Keratinocyte (primary cell): ENCODE results near the gene HMCN1. TPM values are rescaled to one million over a fixed set of nuclear protein-coding genes. Genes with fewer than 3 reads are reported as not detected.

Experiments used
- DNase-seq: peaks from one replicate; pipeline ENCODE4 v3.0.0-alpha.2; 2011; ENCODE audit warnings: low read depth, missing footprints, low spot score
- FAIRE-seq: peaks from 2 replicates; lab custom pipeline; 2011; peaks lifted over from hg19 to GRCh38; lab: Jason Lieb, UNC
- H2AFZ ChIP-seq: 2 replicates; pipeline ENCODE4 v1.6.0; 2012; ENCODE audit warnings: low read length, control low read depth, inconsistent platforms; ENCODE audit not compliant: control insufficient read depth
- H3K27ac ChIP-seq: 2 replicates; pipeline ENCODE4 v1.5.1; 2011; ENCODE audit warnings: low read length; ENCODE audit not compliant: control insufficient read depth, insufficient read depth
- H3K27me3 ChIP-seq: 3 replicates; pipeline ENCODE4 v1.6.0; 2011; ENCODE audit warnings: low read length; ENCODE audit not compliant: control insufficient read depth, insufficient read depth; ENCODE audit errors: extremely low read depth
- H3K36me3 ChIP-seq, 2 experiments: 2 replicates in 1 of 2; 3 replicates in 1 of 2; pipeline ENCODE4 v1.5.1; 2011; ENCODE audit warnings: low read length in 2 of 2, mild to moderate bottlenecking in 1 of 2; ENCODE audit not compliant: control insufficient read depth in 2 of 2, insufficient read depth in 2 of 2; ENCODE audit errors: extremely low read depth in 1 of 2
- H3K4me1 ChIP-seq: 3 replicates; pipeline ENCODE4 v1.5.1; 2011; ENCODE audit warnings: low read length; ENCODE audit not compliant: control insufficient read depth, insufficient read depth; ENCODE audit errors: extremely low read depth
- H3K4me2 ChIP-seq: 3 replicates; pipeline ENCODE4 v1.6.0; 2011; ENCODE audit warnings: low read depth, low read length; ENCODE audit not compliant: control insufficient read depth, insufficient read depth; ENCODE audit errors: extremely low read depth
- H3K4me3 ChIP-seq, 3 experiments: fragments of 200-600 bp in 1 of 3; sonication (generic) in 1 of 3; 2 replicates in 2 of 3; 3 replicates in 1 of 3; pipeline ENCODE4 v1.5.1; 2011 to 2016; ENCODE audit warnings: low read length in 3 of 3, mild to moderate bottlenecking in 3 of 3, control low read depth in 2 of 3, inconsistent platforms in 1 of 3, low read depth in 1 of 3, mixed read lengths in 1 of 3, mixed run types in 1 of 3, moderate library complexity in 1 of 3; ENCODE audit not compliant: control insufficient read depth in 2 of 3, insufficient read depth in 2 of 3; ENCODE audit errors: extremely low read depth in 1 of 3
- H3K79me2 ChIP-seq: 2 replicates; pipeline ENCODE4 v1.6.0; 2012; ENCODE audit warnings: low read length; ENCODE audit not compliant: control insufficient read depth, insufficient read depth
- H3K9ac ChIP-seq: 3 replicates; pipeline ENCODE4 v1.6.0; 2011; ENCODE audit warnings: low read length; ENCODE audit not compliant: control insufficient read depth, insufficient read depth; ENCODE audit errors: extremely low read depth
- H3K9me1 ChIP-seq: 3 replicates; pipeline ENCODE4 v1.6.0; 2011; ENCODE audit warnings: low read length; ENCODE audit not compliant: control insufficient read depth, insufficient read depth; ENCODE audit errors: extremely low read depth
- H3K9me3 ChIP-seq: 2 replicates; pipeline ENCODE4 v1.5.1; 2012; ENCODE audit warnings: low read depth, low read length; ENCODE audit not compliant: control insufficient read depth
- H4K20me1 ChIP-seq: 3 replicates; pipeline ENCODE4 v1.6.0; 2011; ENCODE audit warnings: low read length; ENCODE audit not compliant: control insufficient read depth, insufficient read depth; ENCODE audit errors: extremely low read depth
- CTCF ChIP-seq, 3 experiments: IDR thresholded peaks in 1 of 3; conservative IDR thresholded peaks in 1 of 3; optimal IDR thresholded peaks in 1 of 3; 2 replicates in 2 of 3; 3 replicates in 1 of 3; pipeline versions ENCODE3 to v1.5.1; 2011; ENCODE audit warnings: low read length in 3 of 3, mild to moderate bottlenecking in 3 of 3, moderate library complexity in 2 of 3, control low read depth in 1 of 3, inconsistent platforms in 1 of 3; ENCODE audit not compliant: insufficient read depth in 2 of 3; ENCODE audit errors: extremely low read depth in 1 of 3
- EZH2 ChIP-seq: IDR thresholded peaks from one replicate; pipeline ENCODE4 v1.6.1; 2012; ENCODE audit warnings: inconsistent platforms, mild to moderate bottlenecking, low read length, moderate library complexity
- dilution Hi-C: fragments of 300-500 bp; cut with MboI; formaldehyde crosslinking; loops from one replicate; pipeline ENCODE4 v1.7.0; 2020; ENCODE audit warnings: low sequenced_read_pairs; ENCODE audit not compliant: extremely low pct_ligation_motif_present
- polyA plus RNA-seq, 5 experiments: library from polyadenylated mRNA; depleted of rRNA in 3 of 5; stranded (reverse) in 3 of 5; stranded (forward) in 1 of 5; unstranded in 1 of 5; fragments of >200 nt; gene quantifications; 1 replicate in 1 of 5; 2 replicates in 3 of 5; 3 replicates in 1 of 5; pipeline versions ENCODE4 v1.2.1 to v1.2.3, GENCODE V29; 2011 to 2012; ENCODE audit warnings: missing spikeins in 2 of 5, low read depth in 1 of 5, low replicate concordance in 1 of 5

The HMCN1 gene
- polyA plus RNA-seq, 1 donor (not counting 4 experiments of a cell fraction or from before 2014, with no cell fraction given): 1.8 TPM

GRCh38 chr1:185934476-185935189, 200.4 kb downstream of the HMCN1 start:
- H3K9me3 ChIP-seq: no peaks in the 10 kb centered on the region
- no peak overlapping the region for H3K4me3 ChIP-seq
- H3K4me1 ChIP-seq: no peaks in the 10 kb centered on the region
- DNase-seq (no peak), FAIRE-seq (no peak)
- no peaks in the 10 kb centered on the region for H3K79me2 ChIP-seq
- H2AFZ ChIP-seq: no peak overlapping the region
- no peaks in the 10 kb centered on the region for H3K36me3 ChIP-seq
- dilution Hi-C loops: no loop called here
- no peaks in the 10 kb centered on the region for H3K9me1 ChIP-seq
- H3K27me3 ChIP-seq: no peaks in the 10 kb centered on the region
- H4K20me1 ChIP-seq: no peaks in the 10 kb centered on the region
- H3K27ac ChIP-seq: no peak overlapping the region
- no peak for TF ChIP-seq CTCF (optimal IDR thresholded peaks at IDR 0.05 in 1 of 3, IDR thresholded peaks at IDR 0.05 in 1 of 3, conservative IDR thresholded peaks at IDR 0.05 in 1 of 3; ENCODE audit: extremely low read depth in 1 of 3, insufficient read depth in 2 of 3, low read length in 3 of 3)
- TF ChIP-seq EZH2: no peak
- no peak overlapping the region for H3K9ac ChIP-seq
- no peak overlapping the region for H3K4me2 ChIP-seq

- no peak overlapping the region for H3K27ac ChIP-seq
- H3K9me3 ChIP-seq: no peaks in the 10 kb centered on the region
- dilution Hi-C loops: no loop called here
- no peaks in the 10 kb centered on the region for H4K20me1 ChIP-seq
- no peaks in the 10 kb centered on the region for H3K27me3 ChIP-seq
- H3K79me2 ChIP-seq: no peaks in the 10 kb centered on the region
- DNase-seq: no peak
- H3K9ac ChIP-seq: no peak overlapping the region
- H3K4me2 ChIP-seq: no peak overlapping the region
- no peak overlapping the region for H2AFZ ChIP-seq
- H3K4me1 ChIP-seq: no peaks in the 10 kb centered on the region
- TF ChIP-seq EZH2 (no peak), CTCF (optimal IDR thresholded peaks at IDR 0.05 in 1 of 3, IDR thresholded peaks at IDR 0.05 in 1 of 3, conservative IDR thresholded peaks at IDR 0.05 in 1 of 3; ENCODE audit: extremely low read depth in 1 of 3, insufficient read depth in 2 of 3, low read length in 3 of 3) (no peak)
- H3K9me1 ChIP-seq: no peaks in the 10 kb centered on the region
- no peak for FAIRE-seq
- H3K36me3 ChIP-seq: no peaks in the 10 kb centered on the region
- no peak overlapping the region for H3K4me3 ChIP-seq
These were observed 201.2 kb downstream of the HMCN1 start for GRCh38 chr1:185935360-185935759.
